ENCODE data around the gene FMNL1.

FMNL1 gene

GRCh38 chr17:45255358-45255757, 33.7 kb downstream of the FMNL1 start:
- in situ Hi-C loops (cut with HindIII; ENCODE audit: low sequenced_read_pairs): no loop called here

- in situ Hi-C loops (cut with HindIII; ENCODE audit: low sequenced_read_pairs): no loop called here
These were observed 34.7 kb downstream of the FMNL1 start for GRCh38 chr17:45256114-45256966.

- in situ Hi-C loops (cut with HindIII; ENCODE audit: low sequenced_read_pairs): no loop called here
These were observed 35.4 kb downstream of the FMNL1 start for GRCh38 chr17:45257115-45257514.

- in situ Hi-C loops (cut with HindIII; ENCODE audit: low sequenced_read_pairs): no loop called here
These were observed 37.3 kb downstream of the FMNL1 start for GRCh38 chr17:45258981-45259380.

GRCh38 chr17:45260204-45260783, 38.6 kb downstream of the FMNL1 start:
- in situ Hi-C loops (cut with HindIII; ENCODE audit: low sequenced_read_pairs): no loop called here

- in situ Hi-C loops (cut with HindIII; ENCODE audit: low sequenced_read_pairs): no loop called here
These were observed 40.2 kb downstream of the FMNL1 start, which contains the start of gene SPATA32 for GRCh38 chr17:45261577-45262515. SPATA32 (minus strand) TSS chr17:45262094; CDS start chr17:45262016, 78 bp downstream.

GRCh38 chr17:45262516-45263476, 41.1 kb downstream of the FMNL1 start:
- in situ Hi-C loops (cut with HindIII; ENCODE audit: low sequenced_read_pairs): no loop called here

GRCh38 chr17:45263477-45263860, 41.8 kb downstream of the FMNL1 start:
- in situ Hi-C loops (cut with HindIII; ENCODE audit: low sequenced_read_pairs): no loop called here

GRCh38 chr17:45264430-45264829, 42.7 kb downstream of the FMNL1 start:
- in situ Hi-C loops (cut with HindIII; ENCODE audit: low sequenced_read_pairs): no loop called here

GRCh38 chr17:45264988-45265387, 43.3 kb downstream of the FMNL1 start:
- in situ Hi-C loops (cut with HindIII; ENCODE audit: low sequenced_read_pairs): loop anchor here (5.0 kb wide), 1 partner anchor 102 kb away; no protein-coding TSS in a partner anchor

- in situ Hi-C loops (cut with HindIII; ENCODE audit: low sequenced_read_pairs): loop anchor here (5.0 kb wide), 1 partner anchor 101 kb away; no protein-coding TSS in a partner anchor
These were observed 44.1 kb downstream of the FMNL1 start for GRCh38 chr17:45265821-45266220.

- in situ Hi-C loops (cut with HindIII; ENCODE audit: low sequenced_read_pairs): loop anchor here (5.0 kb wide), 1 partner anchor 101 kb away; no protein-coding TSS in a partner anchor
These were observed 44.8 kb downstream of the FMNL1 start for GRCh38 chr17:45266372-45266926.

- in situ Hi-C loops (cut with HindIII; ENCODE audit: low sequenced_read_pairs): loop anchor here (5.0 kb wide), 1 partner anchor 100 kb away; no protein-coding TSS in a partner anchor
These were observed 45.9 kb downstream of the FMNL1 start for GRCh38 chr17:45267436-45268055.

GRCh38 chr17:45269912-45270311, 48.2 kb downstream of the FMNL1 start:
- in situ Hi-C loops (cut with HindIII; ENCODE audit: low sequenced_read_pairs): loop anchor here (5.0 kb wide), 1 partner anchor 97 kb away; no protein-coding TSS in a partner anchor

- in situ Hi-C loops (cut with HindIII; ENCODE audit: low sequenced_read_pairs): no loop called here
These were observed 49.2 kb downstream of the FMNL1 start for GRCh38 chr17:45270828-45271418.

GRCh38 chr17:45271603-45272002, 49.9 kb downstream of the FMNL1 start:
- in situ Hi-C loops (cut with HindIII; ENCODE audit: low sequenced_read_pairs): no loop called here

GRCh38 chr17:45273551-45273957, 51.9 kb downstream of the FMNL1 start:
- in situ Hi-C loops (cut with HindIII; ENCODE audit: low sequenced_read_pairs): no loop called here

GRCh38 chr17:45274033-45274432, 52.3 kb downstream of the FMNL1 start:
- in situ Hi-C loops (cut with HindIII; ENCODE audit: low sequenced_read_pairs): no loop called here

- in situ Hi-C loops (cut with HindIII; ENCODE audit: low sequenced_read_pairs): no loop called here
These were observed 54.3 kb downstream of the FMNL1 start for GRCh38 chr17:45276031-45276430.

Data from endothelial cell of hepatic sinusoid (primary cell).